Glomerular visceral epithelial cell (primary cell): ENCODE results near the gene IQCF5.
"Not testable (repeated sequence)": the region's sequence is repeated elsewhere in the genome, so short reads cannot be mapped to it uniquely, and the experiment has no call there.

ENCODE experiments used
- DNase-seq: peaks from one replicate; pipeline ENCODE4 v3.0.0-alpha.2; 2016; ENCODE audit errors: extremely low spot score

The IQCF5 gene

GRCh38 chr3:51868896-51869295 is 6.5 kb downstream of the IQCF5 start:
- not testable (repeated sequence) for DNase-seq

- no peak for DNase-seq
Observed at GRCh38 chr3:51862886-51863285, 12.5 kb downstream of the IQCF5 start.

- DNase-seq: no peak
Observed at GRCh38 chr3:51860703-51861665, 14.4 kb downstream of the IQCF5 start, which contains the start of gene IQCF2. IQCF2 (plus strand) TSS chr3:51861615; CDS start chr3:51861667, 52 bp downstream.

- not testable (repeated sequence) for DNase-seq
Observed at GRCh38 chr3:51855411-51855810, 20.0 kb downstream of the IQCF5 start.

GRCh38 chr3:51845129-51845528 is 30.3 kb downstream of the IQCF5 start:
- no peak for DNase-seq

GRCh38 chr3:51836606-51837005 is 38.8 kb downstream of the IQCF5 start:
- no peak for DNase-seq

- DNase-seq: no peak
Observed at GRCh38 chr3:51830836-51831385, 44.5 kb downstream of the IQCF5 start.

GRCh38 chr3:51830345-51830744 is 45.1 kb downstream of the IQCF5 start:
- DNase-seq: no peak

- DNase-seq: no peak
Observed at GRCh38 chr3:51828297-51828696, 47.1 kb downstream of the IQCF5 start.
